Neural cell (in vitro differentiated cells): ENCODE measurements around the gene BLOC1S4.

Source experiments
- CTCF ChIP-seq: fragments of 450-650 bp; IDR thresholded peaks from 2 replicates; pipeline ENCODE4 v1.5.1; 2014; ENCODE audit warnings: antibody characterized with exemption, mild to moderate bottlenecking, moderate library complexity; ENCODE audit not compliant: poor library complexity, severe bottlenecking
- REST ChIP-seq: IDR thresholded peaks from 2 replicates; pipeline ENCODE4 v1.6.1; 2012; ENCODE audit warnings: borderline replicate concordance

DNA sequence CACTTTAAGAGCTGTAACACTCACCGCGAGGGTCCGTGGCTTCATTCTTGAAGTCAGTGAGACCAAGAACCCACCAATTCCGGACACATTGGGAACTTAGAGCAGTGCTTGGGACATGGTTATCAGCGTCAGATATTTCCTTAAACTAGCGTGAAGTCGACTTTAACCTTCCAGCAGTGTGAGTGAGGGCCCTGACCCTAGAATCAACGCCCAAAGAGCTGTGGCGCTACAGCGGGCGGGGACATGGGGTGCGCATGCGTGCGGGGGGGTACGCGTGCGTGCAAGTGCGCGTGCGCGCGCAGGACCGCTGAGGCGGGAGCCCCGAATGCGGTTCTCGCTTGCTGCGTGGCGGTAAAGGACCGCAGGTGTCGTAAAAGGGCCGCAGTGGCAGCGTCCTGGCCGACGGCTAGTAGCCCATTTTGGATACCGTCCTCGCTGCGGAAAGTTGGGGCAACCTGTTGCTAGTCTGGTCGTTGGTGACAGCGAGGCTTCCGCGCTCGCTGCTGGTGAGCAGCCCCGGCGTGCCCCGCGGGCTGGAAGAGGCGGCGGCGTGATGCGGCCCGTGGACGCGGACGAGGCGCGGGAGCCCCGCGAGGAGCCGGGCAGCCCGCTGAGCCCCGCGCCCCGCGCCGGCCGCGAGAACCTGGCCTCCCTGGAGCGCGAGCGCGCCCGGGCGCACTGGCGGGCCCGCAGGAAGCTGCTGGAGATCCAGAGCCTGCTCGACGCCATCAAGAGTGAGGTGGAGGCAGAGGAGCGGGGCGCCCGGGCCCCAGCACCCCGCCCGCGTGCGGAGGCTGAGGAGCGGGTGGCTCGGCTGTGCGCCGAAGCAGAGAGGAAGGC is 42.1 kb upstream of the BLOC1S4 start:
- TF ChIP-seq CTCF (no peak), REST (no peak)
